HG02642 (cell line): ENCODE results near the gene CLEC19A.
"Not testable (repeated sequence)": the region's sequence is repeated elsewhere in the genome, so short reads cannot be mapped to it uniquely, and the experiment has no call there.

ENCODE experiments used
- ATAC-seq: cut with Tn5 transposase; IDR thresholded peaks from one replicate; pipeline ENCODE4 v1.9.1; 2021; ENCODE audit warnings: mild to moderate bottlenecking; ENCODE audit not compliant: unreplicated experiment, poor library complexity

The CLEC19A gene

DNA sequence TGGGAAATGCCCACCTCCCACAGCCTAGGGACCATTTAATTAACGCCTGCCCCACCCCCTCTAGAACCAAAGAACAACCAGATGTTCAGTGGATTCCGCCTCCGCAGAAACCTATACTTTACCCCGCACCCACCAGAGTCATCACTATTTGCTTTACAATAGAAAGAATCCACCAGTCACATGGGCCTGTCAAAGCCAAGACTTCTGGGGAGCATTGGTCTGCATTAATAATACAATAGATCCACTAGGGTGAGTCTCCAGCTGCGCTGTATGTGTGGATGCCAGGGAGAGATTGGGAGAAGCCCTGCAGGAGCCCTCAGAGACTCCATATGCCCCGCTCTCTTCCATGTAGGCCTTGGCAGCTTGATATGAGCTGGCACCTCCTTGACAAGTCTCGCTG is 31.3 kb downstream of the CLEC19A start:
- ATAC-seq, result no peak

DNA sequence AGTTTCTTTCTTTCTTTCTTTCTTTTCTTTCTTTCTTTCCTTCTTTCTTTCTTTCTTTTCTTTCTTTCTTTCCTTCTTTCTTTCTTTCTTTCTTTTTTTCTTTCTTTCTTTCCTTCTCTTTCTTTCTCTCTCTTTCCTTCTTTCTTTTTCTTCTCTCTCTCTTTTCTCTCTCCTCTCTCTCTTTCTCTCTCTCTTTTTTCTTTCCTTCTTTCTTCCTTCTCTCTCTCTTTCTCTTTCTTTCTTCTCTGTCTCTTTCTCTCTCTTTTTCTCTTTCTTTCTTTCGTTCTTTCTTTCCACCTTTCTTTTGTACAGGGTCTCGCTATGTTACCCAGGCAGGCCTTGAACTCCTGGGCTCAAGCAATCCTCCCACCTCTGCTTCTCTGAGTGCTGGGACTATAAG is 35.7 kb downstream of the CLEC19A start:
- ATAC-seq, result not testable (repeated sequence)

DNA sequence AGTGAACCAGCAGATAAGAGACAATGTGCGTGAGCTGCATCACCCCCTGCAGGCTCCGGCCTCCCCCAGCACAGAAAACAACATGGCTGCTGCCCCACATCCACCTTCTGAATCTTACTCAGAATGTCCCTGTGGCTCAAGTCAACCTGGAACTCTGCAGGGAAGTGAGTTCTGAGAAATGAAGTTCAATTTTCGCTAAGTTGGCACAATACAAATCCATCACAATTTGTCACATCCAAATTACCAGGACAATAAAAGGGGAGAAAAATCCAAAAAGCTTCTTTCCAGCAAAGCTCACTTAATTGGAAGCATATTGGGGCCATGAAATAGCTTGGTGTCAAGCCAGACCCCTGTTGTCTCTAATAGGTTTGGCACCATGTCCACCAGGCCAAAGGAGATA is 38.1 kb downstream of the CLEC19A start:
- no peak for ATAC-seq

DNA sequence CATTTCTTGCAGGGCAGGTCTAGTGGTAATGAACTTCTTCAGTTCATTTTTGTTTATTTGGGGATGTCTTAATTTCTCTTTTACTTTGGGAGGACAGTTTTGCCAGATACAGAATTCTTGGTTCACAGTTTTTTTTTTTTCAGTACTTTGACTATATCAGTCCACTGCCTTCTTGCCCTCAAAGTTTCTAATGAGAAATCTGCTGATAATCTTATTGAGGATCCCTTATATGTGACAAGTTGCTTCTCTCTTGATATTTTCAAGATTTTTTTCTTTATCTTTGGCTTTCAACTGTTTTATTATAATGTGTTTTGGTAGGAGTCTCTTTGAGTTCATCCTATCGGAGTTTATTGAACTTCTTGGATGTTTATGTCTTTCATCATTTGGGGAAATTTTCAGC is 42.8 kb downstream of the CLEC19A start:
- ATAC-seq, result no peak

DNA sequence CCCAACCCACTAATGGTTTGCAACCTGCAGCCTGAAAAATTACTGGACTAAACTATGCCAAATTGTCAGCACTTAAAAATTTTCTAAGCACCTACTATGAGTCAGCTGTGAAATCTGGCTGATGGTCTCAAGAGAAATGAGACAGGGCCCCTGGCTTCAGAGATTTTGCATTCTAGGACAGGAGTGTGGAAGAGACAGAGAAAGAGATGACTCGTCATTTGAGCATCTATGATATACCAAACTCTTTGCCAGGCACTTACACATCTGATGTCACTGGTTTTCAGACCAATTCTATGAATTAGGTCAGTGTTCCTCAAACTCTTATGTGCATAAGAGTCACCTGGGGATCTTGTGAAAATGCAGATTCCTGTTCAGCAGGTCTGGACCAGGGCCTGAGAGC is 44.4 kb downstream of the CLEC19A start:
- no peak for ATAC-seq

DNA sequence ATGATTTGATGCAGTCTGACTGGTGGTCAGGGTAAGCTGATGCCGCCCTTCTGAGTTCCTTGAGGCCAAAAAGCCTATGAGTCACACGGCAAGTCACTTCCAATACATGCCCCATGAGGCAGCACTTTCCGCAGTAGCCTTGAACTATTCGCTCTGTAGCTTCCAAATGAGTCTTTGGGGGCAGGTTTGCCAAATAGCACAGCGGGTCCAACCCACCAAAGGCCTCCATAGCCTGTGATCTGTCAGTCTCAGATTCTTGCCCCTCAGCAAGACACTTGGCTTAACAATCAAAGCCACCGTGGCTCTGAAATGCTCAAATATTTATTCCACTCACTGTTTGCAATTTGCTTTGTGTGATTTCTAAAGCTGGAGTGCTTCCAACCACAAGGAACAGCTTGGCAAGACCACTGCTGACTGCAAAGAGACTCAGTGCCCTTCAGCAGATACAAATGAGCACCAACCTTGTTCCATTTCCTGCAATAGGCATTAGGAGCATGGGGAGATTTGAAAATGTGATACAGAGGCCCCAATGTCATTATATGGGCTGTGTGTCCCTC is 45.4 kb downstream of the CLEC19A start:
- ATAC-seq, result no peak

DNA sequence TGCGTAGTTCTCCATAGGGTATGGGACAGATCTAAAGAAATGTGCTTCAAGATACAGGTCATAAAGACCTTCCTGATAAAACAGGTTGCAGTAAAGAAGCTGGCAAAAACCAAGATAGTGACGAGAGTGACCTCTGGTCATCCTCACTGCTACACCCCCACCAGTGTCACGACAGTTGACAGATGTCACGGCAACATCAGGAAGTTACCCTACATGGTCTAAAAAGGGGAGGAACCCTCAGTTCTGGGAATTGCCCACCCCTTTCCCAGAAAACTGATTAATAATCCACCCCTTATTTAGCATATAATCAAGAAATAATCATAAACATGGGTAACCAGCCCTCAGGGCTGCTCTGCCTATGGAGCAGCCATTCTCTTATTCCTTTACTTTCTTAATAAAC is 46.3 kb downstream of the CLEC19A start:
- no peak for ATAC-seq

DNA sequence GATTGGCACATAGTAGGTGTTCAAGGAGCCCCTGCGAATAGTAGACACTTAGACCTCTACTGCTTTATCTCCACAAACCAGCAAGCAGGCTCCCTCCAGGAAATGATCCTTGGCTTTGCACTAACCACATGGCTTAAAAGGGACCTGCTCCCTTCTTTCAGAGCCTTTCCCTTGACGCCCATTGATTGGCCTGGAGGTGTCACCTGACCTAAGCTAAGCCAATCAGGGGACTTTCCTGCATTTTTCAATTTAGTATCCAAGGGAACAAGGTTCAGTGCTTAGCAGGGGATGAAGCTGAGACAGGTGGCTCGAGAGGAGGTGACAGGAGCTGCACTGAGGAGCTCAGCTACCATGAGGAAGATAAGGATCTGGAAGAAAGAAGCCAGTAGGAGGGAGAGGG is 52.8 kb downstream of the CLEC19A start:
- ATAC-seq, result no peak

DNA sequence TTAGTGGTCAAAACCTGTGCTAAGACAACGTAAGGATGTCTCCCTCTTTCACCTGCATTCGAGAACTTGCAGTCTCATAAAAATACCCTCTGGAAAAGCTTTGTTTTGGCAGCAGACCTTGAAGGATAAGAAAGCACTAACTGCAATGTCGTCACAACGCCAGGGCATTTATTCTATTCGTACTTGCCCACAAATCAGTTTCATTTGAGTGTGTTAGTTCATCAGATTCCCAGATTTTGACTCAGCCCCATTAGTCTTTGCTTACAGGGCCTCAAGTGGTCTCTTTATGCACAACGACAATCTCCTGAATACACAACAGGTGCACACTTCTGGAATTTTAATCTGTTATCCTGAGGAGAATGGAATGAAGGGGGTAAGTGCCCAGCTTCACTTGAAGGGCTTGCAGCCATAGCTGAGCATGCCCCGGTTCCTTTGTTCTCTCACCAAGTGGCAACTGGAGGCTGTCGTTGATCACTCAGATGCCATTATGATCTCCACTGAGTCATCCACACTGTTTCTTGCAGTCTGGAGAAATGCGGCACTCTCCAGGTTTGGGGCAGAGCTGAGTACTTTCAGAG is 58.8 kb downstream of the CLEC19A start:
- no peak for ATAC-seq

DNA sequence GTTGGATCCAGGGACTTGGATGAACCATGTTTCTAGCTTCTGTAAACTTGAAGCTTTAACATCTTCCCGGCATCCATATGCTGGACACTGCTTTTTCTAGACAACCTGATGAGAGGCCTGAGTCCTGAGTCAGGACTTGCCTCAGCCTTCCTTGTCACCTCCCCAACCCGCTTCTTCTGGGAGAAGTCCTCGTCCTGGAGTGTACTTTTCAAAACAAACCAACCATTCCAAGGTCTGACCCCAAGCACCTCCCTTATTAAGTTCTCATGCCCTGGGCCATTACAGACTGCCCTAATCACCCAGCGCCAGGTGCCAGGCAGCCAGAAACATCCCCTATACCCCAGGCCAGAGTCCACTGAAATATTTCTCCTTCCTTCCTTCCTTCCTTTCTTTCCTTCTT is 59.4 kb downstream of the CLEC19A start:
- ATAC-seq, result no peak

DNA sequence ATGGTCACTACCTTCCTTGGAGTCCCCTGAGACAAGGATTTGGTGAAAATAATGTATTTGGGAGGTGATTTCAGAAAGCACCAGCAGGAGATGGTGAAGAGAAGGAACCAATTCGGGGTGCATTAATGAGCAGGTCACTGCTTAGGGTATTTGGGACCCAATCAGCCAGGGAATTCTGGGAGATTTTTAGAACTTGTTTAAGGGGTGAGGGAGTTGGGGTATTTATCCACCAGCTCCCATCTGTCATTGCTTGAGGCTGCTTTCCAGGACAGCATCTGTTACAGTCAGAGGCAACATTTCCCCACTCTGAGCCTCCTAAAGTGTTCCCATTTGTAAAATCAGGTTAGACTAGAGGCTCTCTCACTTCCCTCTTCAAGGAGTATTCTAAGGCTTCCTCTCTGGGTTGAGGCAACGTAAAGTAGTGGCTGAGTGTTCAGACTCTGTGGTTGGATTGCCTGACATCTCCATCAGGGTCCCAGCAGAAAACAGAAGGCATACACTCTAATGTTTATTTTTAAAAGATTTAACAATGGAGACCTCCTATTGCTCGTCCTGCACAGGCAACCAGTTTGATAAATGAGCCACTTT is 60.9 kb downstream of the CLEC19A start:
- no peak for ATAC-seq

DNA sequence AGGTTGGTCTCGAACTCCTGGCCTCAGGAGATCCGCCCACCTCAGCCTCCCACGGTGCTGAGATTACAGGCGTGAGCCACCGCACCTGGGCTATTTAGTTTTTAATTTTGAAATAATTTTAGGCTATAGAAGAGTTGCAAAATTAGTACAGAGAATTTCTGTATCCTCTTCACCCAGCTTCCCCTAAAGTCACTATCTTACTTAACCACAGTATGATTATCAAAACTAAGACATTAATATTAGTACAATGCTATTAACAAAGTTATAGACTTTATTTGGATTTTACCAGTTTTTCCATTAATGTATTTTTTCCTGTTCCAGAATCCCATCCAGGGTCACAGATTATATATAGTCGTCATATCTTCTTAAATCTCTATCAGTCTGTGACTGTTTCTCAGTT is 62.6 kb downstream of the CLEC19A start:
- ATAC-seq, result no peak

DNA sequence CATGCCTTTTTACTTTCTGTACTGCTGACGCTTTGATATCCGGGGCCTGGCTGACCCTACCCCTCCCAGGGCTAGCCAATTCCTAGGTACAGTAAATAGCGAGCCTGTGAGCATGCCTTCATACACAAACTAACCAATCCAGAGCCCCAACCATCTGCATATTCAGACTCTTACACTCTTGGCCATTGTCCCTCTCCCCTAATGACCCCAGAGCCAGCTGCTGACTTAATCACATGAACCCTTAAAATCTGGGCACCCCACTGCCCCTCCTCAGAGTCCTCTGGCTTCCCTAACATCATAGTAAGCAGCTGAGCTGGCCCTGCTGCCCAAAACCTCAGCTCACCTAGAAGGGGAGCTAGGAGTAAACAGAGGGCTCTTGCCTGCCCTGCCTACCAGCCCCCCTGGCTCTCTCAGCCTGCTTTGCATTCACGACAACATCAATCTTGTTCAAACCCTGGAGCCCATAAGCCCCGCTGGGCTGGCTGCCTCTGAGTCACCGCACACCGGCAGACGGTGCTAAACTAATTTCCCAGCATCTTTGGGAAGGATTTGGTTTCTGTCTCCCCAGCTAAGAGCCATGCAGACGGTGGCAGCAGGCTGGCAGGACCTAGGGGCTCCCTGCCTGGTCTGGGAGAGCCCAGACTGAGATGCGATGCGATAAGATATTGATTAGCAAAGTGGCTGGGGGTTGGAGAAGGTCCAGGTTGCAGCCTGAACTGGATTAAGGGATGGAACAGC is 63.2 kb downstream of the CLEC19A start:
- ATAC-seq, result no peak

DNA sequence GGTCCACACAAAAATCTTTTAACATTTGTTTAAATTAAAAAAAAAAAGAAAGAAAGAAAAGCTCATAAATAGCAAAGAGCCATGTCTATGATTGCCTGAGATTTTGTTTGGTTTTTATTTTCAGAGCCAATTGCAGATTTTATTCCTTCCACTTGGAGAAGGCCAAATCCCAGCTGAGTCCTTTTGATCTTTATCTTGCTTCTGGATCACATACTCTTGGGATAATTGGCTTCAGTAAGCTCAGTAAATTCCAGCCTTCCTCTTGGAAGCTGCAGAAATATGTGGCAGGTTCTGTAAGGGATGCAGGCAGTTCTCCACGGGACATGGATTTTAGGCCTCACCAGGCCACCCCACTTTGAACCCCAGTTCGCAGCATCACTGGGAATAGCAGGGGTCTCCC is 68.8 kb downstream of the CLEC19A start:
- ATAC-seq, result no peak

DNA sequence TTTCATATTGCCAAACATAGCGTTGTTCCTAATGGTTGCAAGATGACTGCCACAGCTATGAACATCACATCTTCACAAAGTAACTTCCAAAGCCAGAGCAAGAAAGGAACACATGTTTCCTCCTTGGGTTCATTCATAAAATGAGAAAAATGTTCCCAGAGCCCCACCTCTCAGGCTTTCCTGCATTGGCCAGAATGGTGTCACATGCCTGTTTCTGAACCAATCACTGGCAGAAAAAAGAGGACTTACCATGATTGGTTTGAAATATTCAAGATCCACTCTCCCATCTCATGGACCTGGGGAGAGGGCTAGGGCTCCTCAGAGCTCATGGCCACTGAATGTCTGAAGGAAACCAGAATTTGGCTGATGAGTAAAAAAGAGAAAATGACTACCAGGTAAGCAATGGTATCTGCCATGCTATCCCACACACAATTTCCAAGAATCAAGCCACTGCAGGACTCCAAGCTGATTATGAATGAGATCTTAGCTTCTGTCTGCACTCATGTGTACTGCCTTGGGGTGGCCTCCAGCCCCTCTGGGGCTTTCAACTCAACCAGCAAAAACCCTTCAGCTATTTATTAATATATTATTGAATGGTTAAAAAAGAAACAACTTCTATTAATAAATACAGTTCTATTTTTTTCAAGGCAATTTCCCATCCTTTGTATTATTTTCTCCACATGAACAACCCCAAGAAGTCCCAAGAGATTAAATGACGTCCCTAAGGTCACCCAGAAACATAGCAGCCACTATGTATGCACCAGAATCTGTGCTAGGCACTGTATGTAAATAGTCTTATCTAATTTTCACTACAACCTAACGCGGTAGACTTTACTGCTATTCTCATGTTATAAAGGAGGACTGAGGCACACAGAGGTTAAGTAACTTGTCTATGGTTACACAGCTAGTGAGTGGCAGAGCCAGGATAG is 70.8 kb downstream of the CLEC19A start:
- no peak for ATAC-seq

DNA sequence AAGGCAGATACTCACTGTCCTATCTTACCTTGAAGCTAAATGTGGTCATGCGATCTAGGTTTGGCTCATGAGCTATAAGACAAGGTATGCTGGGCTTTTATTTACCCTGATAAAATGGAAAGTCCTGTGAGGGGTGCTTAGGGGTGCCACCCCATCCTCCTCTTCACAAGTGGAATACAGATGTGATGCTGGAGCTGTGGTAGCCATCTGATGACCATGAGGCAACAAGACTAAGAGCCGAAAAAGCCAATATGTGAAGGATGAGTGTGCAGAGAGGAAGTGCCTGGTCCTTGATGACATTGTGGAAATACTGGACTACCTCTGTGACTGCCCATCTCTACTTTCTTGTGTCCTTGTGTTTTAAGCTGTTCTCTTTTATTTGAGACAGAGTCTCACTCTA is 74.0 kb downstream of the CLEC19A start:
- no peak for ATAC-seq
